Common myeloid progenitor, CD34-positive (primary cell): ENCODE results near the gene KREMEN1.

ENCODE experiments used
- CTCF ChIA-PET: fragments of 350-600 bp; sonication (Branson Sonifier 250); formaldehyde crosslinking; loops from one replicate; lab custom pipeline; 2021; ENCODE audit warnings: antibody characterized with exemption; lab: Charles Lee
- POLR2A ChIA-PET: fragments of 350-600 bp; sonication (Branson Sonifier 250); formaldehyde crosslinking; loops from one replicate; lab custom pipeline; 2021; ENCODE audit warnings: antibody characterized with exemption; lab: Charles Lee
- DNase-seq, 3 donors: peaks; one replicate each; pipeline versions ENCODE4 v3.0.0 to v3.0.0-alpha.2; 2013
- H3K27ac ChIP-seq, 2 experiments: 1 replicate in 1 of 2; 2 replicates in 1 of 2; pipeline ENCODE4 v1.7.0; 2013; ENCODE audit warnings: inconsistent platforms in 2 of 2, low read length in 2 of 2, mild to moderate bottlenecking in 2 of 2, low read depth in 1 of 2, moderate library complexity in 1 of 2; ENCODE audit not compliant: severe bottlenecking in 2 of 2, insufficient read depth in 1 of 2, poor library complexity in 1 of 2
- H3K27me3 ChIP-seq, 5 experiments: replicated peaks in 2 of 5; 1 replicate in 3 of 5; 2 replicates in 2 of 5; pipeline versions ENCODE4 v1.6.1 to v1.7.0; 2013; ENCODE audit warnings: low read length in 4 of 5, mild to moderate bottlenecking in 2 of 5, moderate library complexity in 2 of 5, inconsistent platforms in 1 of 5; ENCODE audit not compliant: insufficient read depth in 5 of 5, control insufficient read depth in 4 of 5
- H3K36me3 ChIP-seq, 4 experiments: 1 replicate in 2 of 4; 2 replicates in 2 of 4; pipeline versions ENCODE4 v1.6.1 to v1.7.0; 2013; ENCODE audit warnings: low read length in 3 of 4, control low read depth in 1 of 4, mild to moderate bottlenecking in 1 of 4; ENCODE audit not compliant: control insufficient read depth in 4 of 4, insufficient read depth in 4 of 4
- H3K4me1 ChIP-seq, 4 experiments: 1 replicate in 3 of 4; 2 replicates in 1 of 4; pipeline versions ENCODE4 v1.6.1 to v1.7.1; 2013; ENCODE audit warnings: low read length in 3 of 4, mild to moderate bottlenecking in 3 of 4, control low read depth in 1 of 4, inconsistent platforms in 1 of 4, moderate library complexity in 1 of 4; ENCODE audit not compliant: control insufficient read depth in 4 of 4, insufficient read depth in 4 of 4; ENCODE audit errors: control extremely low read depth in 1 of 4
- H3K4me3 ChIP-seq, 7 experiments: 1 replicate in 4 of 7; 2 replicates in 3 of 7; pipeline versions ENCODE4 v1.5.1 to v1.7.0; 2013; ENCODE audit warnings: mild to moderate bottlenecking in 7 of 7, low read length in 6 of 7, moderate library complexity in 6 of 7, inconsistent platforms in 2 of 7, low read depth in 2 of 7, control low read depth in 1 of 7; ENCODE audit not compliant: insufficient read depth in 4 of 7, control insufficient read depth in 1 of 7; ENCODE audit errors: extremely low read depth in 1 of 7
- H3K9me3 ChIP-seq, 5 experiments: 1 replicate in 4 of 5; 2 replicates in 1 of 5; pipeline versions ENCODE4 v1.6.1 to v1.7.1; 2013; ENCODE audit warnings: low read length in 4 of 5, mild to moderate bottlenecking in 2 of 5, inconsistent platforms in 1 of 5, low read depth in 1 of 5, moderate library complexity in 1 of 5; ENCODE audit not compliant: control insufficient read depth in 4 of 5, insufficient read depth in 2 of 5; ENCODE audit errors: control extremely low read depth in 1 of 5
- WGBS: methylation state at CpG from one replicate; pipeline ENCODE4 v1.1.5; 2013; ENCODE audit not compliant: insufficient coverage; 5-methylcytosine and 5-hydroxymethylcytosine counted together

The KREMEN1 gene

GRCh38 chr22:29121124-29121523, 48.3 kb downstream of the KREMEN1 start:
- CTCF ChIA-PET, result interaction anchor here (0.6 kb wide), 1 partner anchor 254 kb away, joined by 4 read pairs; no protein-coding TSS in a partner anchor
- WGBS, result 93% methylated on average over 2 of the region's 5 CpGs

GRCh38 chr22:29122041-29122440, 49.2 kb downstream of the KREMEN1 start:
- no peaks in the 10 kb centered on the region for H3K27me3 ChIP-seq
- no peaks in the 10 kb centered on the region for H3K36me3 ChIP-seq
- H3K9me3 ChIP-seq, result peaks cover 0 to 12% (median 4%) of the 10 kb centered on the region in 5 experiments
- H3K27ac ChIP-seq, result no peak overlapping the region
- POLR2A ChIA-PET, result interaction anchor here (0.6 kb wide), 2 partner anchors 20 to 25 kb away, joined by 3 read pairs; no protein-coding TSS in a partner anchor
- no peak overlapping the region for H3K4me3 ChIP-seq
- peak; percentile 42 to 69 (median 55) for DNase-seq
- CTCF ChIA-PET, result interaction anchor here (0.8 to 0.9 kb wide), 2 partner anchors 28 to 86 kb away, joined by 3 read pairs; no protein-coding TSS in a partner anchor
- no peaks in the 10 kb centered on the region for H3K4me1 ChIP-seq

More at GRCh38 chr22:29121124-29121523, 48.3 kb downstream of the KREMEN1 start:
- Histone ChIP-seq H3K27ac (no peak overlapping the region), H3K4me3 (no peak overlapping the region), H3K4me1 (no peaks in the 10 kb centered on the region), H3K36me3 (no peaks in the 10 kb centered on the region), H3K9me3 (peaks cover 0 to 12% (median 4%) of the 10 kb centered on the region in 5 experiments), H3K27me3 (no peaks in the 10 kb centered on the region)
- no peak for DNase-seq
- POLR2A ChIA-PET, result no interaction called here

- DNase-seq, result no peak
- WGBS, result 98% methylated on average over 7 of the region's 10 CpGs
- no peak overlapping the region for H3K4me3 ChIP-seq
- H3K36me3 ChIP-seq, result no peaks in the 10 kb centered on the region
- no peak overlapping the region for H3K27ac ChIP-seq
- POLR2A ChIA-PET, result interaction anchor here (0.6 kb wide), 1 partner anchor 38 kb away, joined by 4 read pairs; no protein-coding TSS in a partner anchor
- CTCF ChIA-PET, result no interaction called here
- no peaks in the 10 kb centered on the region for H3K27me3 ChIP-seq
- H3K9me3 ChIP-seq, result peaks cover 0 to 4% (median 0%) of the 10 kb centered on the region in 5 experiments
- peaks cover 0 to 3% (median 0%) of the 10 kb centered on the region in 4 experiments for H3K4me1 ChIP-seq
Observed at GRCh38 chr22:29124777-29125442, 52.1 kb downstream of the KREMEN1 start.

GRCh38 chr22:29125443-29125778, 52.6 kb downstream of the KREMEN1 start:
- H3K27ac ChIP-seq, result no peak overlapping the region
- no peak for DNase-seq
- no CpG with 5 or more reads among the region's 2 CpGs for WGBS
- H3K36me3 ChIP-seq, result no peaks in the 10 kb centered on the region
- ChIA-PET CTCF (no interaction called here), POLR2A (interaction anchor here (0.6 kb wide), 1 partner anchor 38 kb away, joined by 4 read pairs; no protein-coding TSS in a partner anchor)
- peaks cover 0 to 1% (median 0%) of the 10 kb centered on the region in 5 experiments for H3K9me3 ChIP-seq
- H3K4me1 ChIP-seq, result peaks cover 0 to 3% (median 0%) of the 10 kb centered on the region in 4 experiments
- no peak overlapping the region for H3K4me3 ChIP-seq
- H3K27me3 ChIP-seq, result no peaks in the 10 kb centered on the region

GRCh38 chr22:29125844-29126243, 53.0 kb downstream of the KREMEN1 start:
- CTCF ChIA-PET, result no interaction called here
- Histone ChIP-seq H3K9me3 (no peaks in the 10 kb centered on the region), H3K36me3 (no peaks in the 10 kb centered on the region), H3K27me3 (no peaks in the 10 kb centered on the region), H3K4me3 (no peak overlapping the region), H3K27ac (no peak overlapping the region), H3K4me1 (peaks cover 0 to 3% (median 0%) of the 10 kb centered on the region in 4 experiments)
- POLR2A ChIA-PET, result no interaction called here
- 94% methylated on average over 5 of the region's 5 CpGs for WGBS
- DNase-seq, result no peak

- H3K36me3 ChIP-seq, result no peaks in the 10 kb centered on the region
- ChIA-PET POLR2A (no interaction called here), CTCF (no interaction called here)
- H3K9me3 ChIP-seq, result no peaks in the 10 kb centered on the region
- no peak overlapping the region for H3K4me3 ChIP-seq
- H3K27me3 ChIP-seq, result no peaks in the 10 kb centered on the region
- WGBS, result no CpG with 5 or more reads among the region's 2 CpGs
- peaks cover 0 to 3% (median 0%) of the 10 kb centered on the region in 4 experiments for H3K4me1 ChIP-seq
- H3K27ac ChIP-seq, result no peak overlapping the region
- no peak for DNase-seq
Observed at GRCh38 chr22:29126670-29127395, 54.0 kb downstream of the KREMEN1 start.
